Hematopoietic multipotent progenitor cell treated with erythropoietin and hydrocortisone succinate and interleukin-3 and kit ligand, for 8 days (in vitro differentiated cells): Measurements from ENCODE around the gene RAB21.
"Not testable (repeated sequence)": the region's sequence is repeated elsewhere in the genome, so short reads cannot be mapped to it uniquely, and the experiment has no call there.

Experiments
- DNase-seq: peaks from one replicate; pipeline ENCODE4 v3.0.0-alpha.2; 2015

The RAB21 gene

GRCh38 chr12:71752891-71753290 is 1.8 kb upstream of the RAB21 start:
- peak; percentile 94 for DNase-seq

GRCh38 chr12:71755146-71755892 is 656 bp downstream of the RAB21 start:
- DNase-seq, result peak; percentile 40

GRCh38 chr12:71756054-71756690 is 1.5 kb downstream of the RAB21 start:
- DNase-seq, result no peak

- DNase-seq, result no peak
These were observed 5.3 kb downstream of the RAB21 start for GRCh38 chr12:71759941-71760340.

- no peak for DNase-seq
These were observed 5.8 kb downstream of the RAB21 start for GRCh38 chr12:71760471-71760870.

GRCh38 chr12:71761354-71761753 is 6.7 kb downstream of the RAB21 start:
- not testable (repeated sequence) for DNase-seq

DNA sequence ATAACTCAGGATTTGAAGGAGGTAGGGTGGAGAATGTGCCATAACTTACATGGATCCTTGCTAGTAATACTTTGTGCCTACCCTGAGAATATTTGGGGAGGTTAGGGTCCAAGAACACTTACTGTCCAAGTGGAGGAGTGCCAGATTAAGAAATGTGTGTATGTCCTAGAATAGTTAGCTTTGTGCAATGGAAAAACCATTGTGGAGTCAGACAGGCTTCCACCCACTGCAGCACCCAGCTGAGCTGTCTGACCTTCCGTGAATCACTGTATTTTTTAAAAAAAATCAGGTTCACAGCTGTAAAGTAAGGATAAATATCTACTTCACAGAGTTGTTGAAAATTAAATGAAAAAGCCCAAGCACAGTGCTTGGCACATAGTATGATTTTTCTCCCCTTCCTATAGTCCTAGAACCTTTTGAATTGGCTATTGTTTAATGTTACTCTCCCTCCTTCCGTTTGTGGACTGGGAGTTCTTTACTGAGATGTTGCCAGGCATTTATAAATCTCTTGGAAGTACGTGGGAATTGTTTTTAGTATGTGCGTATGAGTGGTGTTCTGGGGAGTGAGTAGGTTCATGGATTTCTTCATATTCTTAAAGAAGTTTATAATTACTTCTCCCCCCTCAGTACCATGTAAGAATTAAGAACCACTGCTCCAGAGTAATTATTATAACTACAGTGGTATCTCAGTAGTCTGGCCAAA is 9.2 kb downstream of the RAB21 start:
- no peak for DNase-seq

- DNase-seq, result no peak
These were observed 10.1 kb downstream of the RAB21 start for GRCh38 chr12:71764587-71765321.

- no peak for DNase-seq
These were observed 11.5 kb downstream of the RAB21 start for GRCh38 chr12:71766202-71766601.

- DNase-seq, result no peak
These were observed 12.5 kb downstream of the RAB21 start for GRCh38 chr12:71767183-71767582.

DNA sequence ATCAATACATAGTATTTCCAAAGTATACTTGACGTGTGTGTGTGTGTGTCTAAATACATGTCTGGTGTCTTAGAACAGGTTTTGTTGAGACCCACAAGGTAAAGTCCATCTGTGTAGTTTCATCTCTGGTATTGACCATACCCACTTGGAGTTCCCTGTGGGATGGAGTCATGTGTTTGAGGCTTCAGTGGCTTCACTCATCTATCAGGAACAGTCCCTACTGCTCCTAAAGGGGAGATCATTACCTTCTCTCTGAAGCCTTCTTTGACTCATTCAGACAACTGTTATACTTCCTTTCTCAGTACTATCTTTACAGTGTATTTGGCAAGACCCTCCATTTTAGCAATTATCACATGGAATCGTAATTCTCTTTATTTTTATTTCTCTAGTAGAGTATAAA is 14.2 kb downstream of the RAB21 start:
- no peak for DNase-seq

GRCh38 chr12:71771069-71771468 is 16.4 kb downstream of the RAB21 start:
- DNase-seq, result no peak

DNA sequence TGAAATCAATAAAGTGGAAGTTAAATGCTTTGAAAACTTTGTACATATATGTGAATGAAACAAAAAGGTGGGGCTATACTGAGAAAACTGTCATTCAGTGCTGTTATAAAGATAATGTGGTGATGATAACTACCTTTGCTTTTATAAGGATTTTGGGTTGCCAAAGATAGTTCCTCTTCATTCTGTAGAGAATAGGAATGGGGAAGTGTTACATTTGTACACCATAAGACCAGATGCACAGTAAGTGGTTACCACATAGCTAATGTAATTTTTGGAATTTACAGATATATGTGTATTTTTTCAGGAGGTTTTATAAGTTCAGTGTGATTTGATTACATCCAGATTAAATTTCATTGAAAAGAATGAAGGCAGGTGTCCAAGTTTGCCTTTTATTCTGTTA is 18.1 kb downstream of the RAB21 start:
- no peak for DNase-seq

DNA sequence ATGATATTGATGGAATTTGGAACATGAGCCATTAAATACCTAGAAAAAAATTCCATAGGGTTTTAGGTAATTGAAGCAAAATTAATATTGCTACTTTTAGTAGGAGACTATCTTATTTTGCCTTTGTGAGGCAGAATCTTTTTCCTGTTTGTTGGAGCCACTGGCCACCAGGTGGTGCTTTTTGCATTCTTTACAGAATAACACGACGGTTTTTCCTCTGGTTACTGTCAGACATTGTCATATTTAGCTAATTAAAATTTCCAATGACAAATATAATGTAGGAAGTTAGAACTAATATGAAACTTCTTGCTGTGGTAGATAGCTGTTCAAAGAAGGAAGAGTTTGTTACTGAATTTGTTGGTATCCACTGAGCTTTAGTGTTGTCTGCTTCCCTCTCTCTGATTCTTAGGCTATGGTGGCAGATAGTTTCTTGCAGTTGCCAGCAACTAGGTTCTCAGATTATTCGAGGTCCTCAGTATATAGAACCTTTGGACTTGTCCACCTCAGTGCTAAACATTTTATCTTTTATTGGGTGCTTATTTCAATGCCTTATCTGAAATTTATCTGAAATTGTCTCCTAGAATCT is 25.7 kb downstream of the RAB21 start:
- DNase-seq, result peak; percentile 69

GRCh38 chr12:71782017-71782416 is 27.4 kb downstream of the RAB21 start:
- DNase-seq, result no peak

DNA sequence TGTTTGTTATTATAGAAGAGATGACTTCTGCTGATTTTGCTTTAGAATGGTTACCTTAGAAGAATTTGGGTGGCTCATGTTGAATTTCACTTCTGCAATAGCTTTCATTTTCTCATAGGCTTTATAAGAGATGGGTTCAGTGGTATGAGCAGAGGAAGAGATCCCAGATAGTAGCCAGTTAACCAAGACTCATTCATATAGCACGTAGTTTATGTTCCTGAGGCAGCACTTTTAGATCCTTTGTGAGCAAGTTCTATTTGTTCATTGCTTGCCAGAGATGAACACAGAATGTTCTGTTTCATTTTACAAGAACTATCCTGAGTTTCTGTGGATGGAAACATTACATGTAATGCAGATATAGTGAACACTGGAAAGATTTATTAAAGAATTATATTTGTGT is 32.2 kb downstream of the RAB21 start:
- no peak for DNase-seq

DNA sequence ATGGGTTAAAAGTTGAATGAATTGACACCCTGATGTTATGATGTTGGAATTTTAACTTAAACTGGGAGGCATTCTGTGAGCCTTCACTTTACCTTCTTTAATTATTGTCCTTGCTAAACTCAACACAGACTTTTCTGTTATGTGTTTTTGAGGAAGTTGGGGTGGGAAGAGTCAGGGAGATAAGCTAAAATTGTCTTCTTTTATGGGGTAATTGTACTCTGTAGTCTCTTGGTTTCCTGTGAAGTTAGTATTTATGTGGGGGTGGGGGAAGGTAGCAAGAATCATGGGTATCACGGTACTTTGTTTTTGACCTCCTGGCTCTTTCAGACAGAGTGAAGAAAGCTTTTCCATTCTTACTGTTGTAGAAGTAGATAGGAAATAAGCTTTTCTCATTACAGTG is 32.9 kb downstream of the RAB21 start:
- DNase-seq, result peak; percentile 29

GRCh38 chr12:71790331-71790730 is 35.7 kb downstream of the RAB21 start:
- no peak for DNase-seq

GRCh38 chr12:71791473-71792150 is 36.9 kb downstream of the RAB21 start:
- DNase-seq, result no peak

DNA sequence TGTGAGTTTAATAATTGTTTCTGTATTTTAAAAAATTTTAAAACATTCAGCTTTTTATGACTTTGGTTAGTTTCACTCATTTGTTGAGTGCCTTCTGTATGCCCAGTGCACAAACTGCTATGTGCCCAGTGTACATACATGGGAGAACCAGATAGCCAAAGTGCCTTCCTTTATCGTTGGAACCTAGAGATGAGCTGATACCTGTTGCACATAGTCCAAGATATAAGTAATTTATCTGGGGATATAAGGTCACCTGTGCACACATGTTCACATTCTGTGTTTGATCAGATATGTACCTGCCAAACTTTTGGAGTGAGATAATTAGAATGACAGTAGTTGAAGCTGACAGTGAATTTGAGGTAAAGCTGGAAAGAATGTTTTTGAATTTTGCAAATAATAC is 37.9 kb downstream of the RAB21 start:
- DNase-seq, result no peak

GRCh38 chr12:71795901-71796300 is 41.2 kb downstream of the RAB21 start:
- DNase-seq, result no peak

GRCh38 chr12:71797531-71797930 is 42.9 kb downstream of the RAB21 start:
- no peak for DNase-seq
